ENCODE data around the gene WWC2. TPM values are rescaled to one million over a fixed set of nuclear protein-coding genes. Genes with fewer than 3 reads are reported as not detected.
A peak's percentile ranks its signal among the peaks of the same experiment; 100 is the strongest.

The WWC2 gene
- total and polyA plus RNA-seq, 2 experiments from 2014 or later, result 50.5 to 74.2 TPM

- H3K27ac Mint-ChIP-seq, result no peak overlapping the region
- no peak for TF ChIP-seq EZH2phosphoT487 (IDR thresholded peaks at IDR 0.05; ENCODE audit: unreplicated experiment)
- no peak for TF ChIP-seq ZNF114 (CRISPR knock-in tag; IDR thresholded peaks at IDR 0.05)
- no peak for TF ChIP-seq REST (IDR thresholded peaks at IDR 0.05; ENCODE audit: unreplicated experiment)
- TF ChIP-seq ZNF462 (CRISPR knock-in tag; IDR thresholded peaks at IDR 0.05), result no peak
- TF ChIP-seq EZH2 (IDR thresholded peaks at IDR 0.05; ENCODE audit: low read depth, unreplicated experiment), result no peak
- TF ChIP-seq NANOG (IDR thresholded peaks at IDR 0.05; ENCODE audit: borderline replicate concordance), result no peak
Observed at GRCh38 chr4:183354219-183354618, 255.2 kb downstream of the WWC2 start.

More at GRCh38 chr4:183354219-183354618, 255.2 kb downstream of the WWC2 start:
- Mint-ChIP-seq H3K9me3 (no peaks in the 10 kb centered on the region; the same call in 2 of the 3 replicates), H3K27me3 (ENCODE audit: insufficient read depth, low read depth, poor library complexity) (peaks cover 3% of the 10 kb centered on the region), H3K4me1 (peaks cover 3% of the 10 kb centered on the region), H3K4me3 (no peak overlapping the region), H3K36me3 (ENCODE audit: low read depth) (no peaks in the 10 kb centered on the region)
- DNase-seq (ENCODE audit: low spot score) (no peak), ATAC-seq (no peak)
- Histone ChIP-seq H3K9me2 (ENCODE audit: insufficient read depth) (no peaks in the 10 kb centered on the region), H2AFZ (peak overlapping the region; percentile 90), H3F3A (replicated peaks; ENCODE audit: low read depth) (no peaks in the 10 kb centered on the region), H3K4me3 (no peak overlapping the region), H3K27me3 (ENCODE audit: insufficient read depth) (no peaks in the 10 kb centered on the region), H3K27ac (ENCODE audit: low read depth) (no peak overlapping the region), H3K79me2 (replicated peaks; ENCODE audit: insufficient read depth) (no peaks in the 10 kb centered on the region), H3K4me2 (no peak overlapping the region), H3K4me1 (ENCODE audit: insufficient read depth) (no peaks in the 10 kb centered on the region), H4K20me1 (replicated peaks; ENCODE audit: insufficient read depth) (no peaks in the 10 kb centered on the region), H3K36me3 (ENCODE audit: insufficient read depth) (no peaks in the 10 kb centered on the region)
